GM23338 (cell line): ENCODE results near the gene PIK3R5. TPM values are rescaled to one million over a fixed set of nuclear protein-coding genes. Genes with fewer than 3 reads are reported as not detected.

Experiments used
- EZH2 ChIP-seq: fragments of 200-600 bp; sonication (generic); IDR thresholded peaks from one replicate; pipeline ENCODE4 v1.8.0; 2017; ENCODE audit warnings: antibody characterized with exemption, mild to moderate bottlenecking, low read depth; ENCODE audit not compliant: unreplicated experiment
- EZH2phosphoT487 ChIP-seq: fragments of 200-600 bp; sonication (generic); IDR thresholded peaks from one replicate; pipeline ENCODE4 v1.8.1; 2018; ENCODE audit warnings: antibody characterized with exemption; ENCODE audit not compliant: unreplicated experiment
- JUNB ChIP-seq: IDR thresholded peaks from one replicate; pipeline ENCODE4 v1.6.1; 2016; ENCODE audit warnings: antibody characterized with exemption; ENCODE audit not compliant: unreplicated experiment
- NANOG ChIP-seq: IDR thresholded peaks from 2 replicates; pipeline ENCODE4 v1.6.1; 2016; ENCODE audit warnings: antibody characterized with exemption, borderline replicate concordance
- STAT1 ChIP-seq: IDR thresholded peaks from one replicate; pipeline ENCODE4 v1.6.1; 2016; ENCODE audit warnings: antibody characterized with exemption; ENCODE audit not compliant: unreplicated experiment
- ZNF114 ChIP-seq: fragments of 250-450 bp; sonication (Bioruptor Pico); IDR thresholded peaks from 2 replicates; pipeline ENCODE4 v1.5.0; 2020; ENCODE audit warnings: mild to moderate bottlenecking, moderate library complexity
- ZNF331 ChIP-seq: fragments of 250-450 bp; sonication (Bioruptor Pico); IDR thresholded peaks from 2 replicates; pipeline ENCODE4 v1.5.0; 2020; ENCODE audit warnings: low read depth, mild to moderate bottlenecking, moderate library complexity
- polyA plus RNA-seq: library from polyadenylated mRNA; unstranded; fragments of >200 nt; fragmentation: Nextera tagmentation; extraction: Ambion mirVana; gene quantifications from 2 replicates; pipeline ENCODE4 v1.2.1, GENCODE V29; 2016
- total RNA-seq: library from RNA; depleted of rRNA; stranded (reverse); fragments of >200 nt; shearing (Covaris generic); gene quantifications from 2 replicates; pipeline ENCODE4 v1.2.3, GENCODE V29; 2014
- TF ChIP-seq, protein P1 (sequence below): fragments of 250-450 bp; sonication (Bioruptor Pico); IDR thresholded peaks from 2 replicates; pipeline ENCODE4 v1.5.0; 2020; ENCODE audit warnings: mild to moderate bottlenecking, moderate library complexity
- TF ChIP-seq, protein P2 (sequence below), 2 experiments: fragments of 200-600 bp in 1 of 2; sonication (generic) in 1 of 2; conservative IDR thresholded peaks; 2 replicates each; pipeline versions ENCODE4 v1.5.1 to v1.6.1; 2016 to 2017; ENCODE audit warnings: antibody characterized with exemption in 2 of 2, low read depth in 2 of 2, mild to moderate bottlenecking in 2 of 2, moderate library complexity in 1 of 2

The PIK3R5 gene
- total and polyA plus RNA-seq, 2 experiments from 2014 or later = 1.7 to 9.4 TPM

DNA sequence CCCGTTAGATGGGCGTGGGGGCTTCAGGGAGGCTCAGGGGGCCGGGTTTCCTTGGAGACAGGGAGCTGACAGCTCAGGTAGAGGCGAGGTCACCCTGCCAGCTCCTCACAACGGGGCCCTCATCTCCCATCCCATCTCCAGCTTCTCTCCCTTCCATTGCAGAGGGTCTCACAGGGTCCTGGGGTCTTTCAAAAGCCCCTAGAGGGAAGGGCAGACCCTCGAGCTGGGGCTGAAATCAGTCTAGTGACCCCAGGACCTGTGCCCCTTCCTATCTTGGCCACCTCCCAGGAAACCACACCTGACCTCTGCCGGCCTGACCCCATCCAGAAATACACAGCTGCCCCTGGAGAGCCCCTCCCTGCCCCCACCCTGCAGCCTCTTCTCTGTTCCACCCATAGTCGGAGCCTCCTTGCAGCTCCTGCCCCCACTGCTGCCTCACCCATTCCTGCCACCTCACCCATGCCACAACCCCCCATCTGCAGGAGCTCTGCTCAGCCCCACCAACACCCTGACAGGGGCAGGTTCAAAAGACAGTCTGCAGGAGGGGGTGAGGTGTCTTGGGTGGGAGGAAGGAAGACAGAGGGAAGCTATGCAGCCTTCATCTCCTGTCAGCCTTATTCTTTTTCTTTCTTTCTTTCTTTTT, 23.4 kb downstream of the PIK3R5 start (continued):
- TF ChIP-seq, protein P1, sequence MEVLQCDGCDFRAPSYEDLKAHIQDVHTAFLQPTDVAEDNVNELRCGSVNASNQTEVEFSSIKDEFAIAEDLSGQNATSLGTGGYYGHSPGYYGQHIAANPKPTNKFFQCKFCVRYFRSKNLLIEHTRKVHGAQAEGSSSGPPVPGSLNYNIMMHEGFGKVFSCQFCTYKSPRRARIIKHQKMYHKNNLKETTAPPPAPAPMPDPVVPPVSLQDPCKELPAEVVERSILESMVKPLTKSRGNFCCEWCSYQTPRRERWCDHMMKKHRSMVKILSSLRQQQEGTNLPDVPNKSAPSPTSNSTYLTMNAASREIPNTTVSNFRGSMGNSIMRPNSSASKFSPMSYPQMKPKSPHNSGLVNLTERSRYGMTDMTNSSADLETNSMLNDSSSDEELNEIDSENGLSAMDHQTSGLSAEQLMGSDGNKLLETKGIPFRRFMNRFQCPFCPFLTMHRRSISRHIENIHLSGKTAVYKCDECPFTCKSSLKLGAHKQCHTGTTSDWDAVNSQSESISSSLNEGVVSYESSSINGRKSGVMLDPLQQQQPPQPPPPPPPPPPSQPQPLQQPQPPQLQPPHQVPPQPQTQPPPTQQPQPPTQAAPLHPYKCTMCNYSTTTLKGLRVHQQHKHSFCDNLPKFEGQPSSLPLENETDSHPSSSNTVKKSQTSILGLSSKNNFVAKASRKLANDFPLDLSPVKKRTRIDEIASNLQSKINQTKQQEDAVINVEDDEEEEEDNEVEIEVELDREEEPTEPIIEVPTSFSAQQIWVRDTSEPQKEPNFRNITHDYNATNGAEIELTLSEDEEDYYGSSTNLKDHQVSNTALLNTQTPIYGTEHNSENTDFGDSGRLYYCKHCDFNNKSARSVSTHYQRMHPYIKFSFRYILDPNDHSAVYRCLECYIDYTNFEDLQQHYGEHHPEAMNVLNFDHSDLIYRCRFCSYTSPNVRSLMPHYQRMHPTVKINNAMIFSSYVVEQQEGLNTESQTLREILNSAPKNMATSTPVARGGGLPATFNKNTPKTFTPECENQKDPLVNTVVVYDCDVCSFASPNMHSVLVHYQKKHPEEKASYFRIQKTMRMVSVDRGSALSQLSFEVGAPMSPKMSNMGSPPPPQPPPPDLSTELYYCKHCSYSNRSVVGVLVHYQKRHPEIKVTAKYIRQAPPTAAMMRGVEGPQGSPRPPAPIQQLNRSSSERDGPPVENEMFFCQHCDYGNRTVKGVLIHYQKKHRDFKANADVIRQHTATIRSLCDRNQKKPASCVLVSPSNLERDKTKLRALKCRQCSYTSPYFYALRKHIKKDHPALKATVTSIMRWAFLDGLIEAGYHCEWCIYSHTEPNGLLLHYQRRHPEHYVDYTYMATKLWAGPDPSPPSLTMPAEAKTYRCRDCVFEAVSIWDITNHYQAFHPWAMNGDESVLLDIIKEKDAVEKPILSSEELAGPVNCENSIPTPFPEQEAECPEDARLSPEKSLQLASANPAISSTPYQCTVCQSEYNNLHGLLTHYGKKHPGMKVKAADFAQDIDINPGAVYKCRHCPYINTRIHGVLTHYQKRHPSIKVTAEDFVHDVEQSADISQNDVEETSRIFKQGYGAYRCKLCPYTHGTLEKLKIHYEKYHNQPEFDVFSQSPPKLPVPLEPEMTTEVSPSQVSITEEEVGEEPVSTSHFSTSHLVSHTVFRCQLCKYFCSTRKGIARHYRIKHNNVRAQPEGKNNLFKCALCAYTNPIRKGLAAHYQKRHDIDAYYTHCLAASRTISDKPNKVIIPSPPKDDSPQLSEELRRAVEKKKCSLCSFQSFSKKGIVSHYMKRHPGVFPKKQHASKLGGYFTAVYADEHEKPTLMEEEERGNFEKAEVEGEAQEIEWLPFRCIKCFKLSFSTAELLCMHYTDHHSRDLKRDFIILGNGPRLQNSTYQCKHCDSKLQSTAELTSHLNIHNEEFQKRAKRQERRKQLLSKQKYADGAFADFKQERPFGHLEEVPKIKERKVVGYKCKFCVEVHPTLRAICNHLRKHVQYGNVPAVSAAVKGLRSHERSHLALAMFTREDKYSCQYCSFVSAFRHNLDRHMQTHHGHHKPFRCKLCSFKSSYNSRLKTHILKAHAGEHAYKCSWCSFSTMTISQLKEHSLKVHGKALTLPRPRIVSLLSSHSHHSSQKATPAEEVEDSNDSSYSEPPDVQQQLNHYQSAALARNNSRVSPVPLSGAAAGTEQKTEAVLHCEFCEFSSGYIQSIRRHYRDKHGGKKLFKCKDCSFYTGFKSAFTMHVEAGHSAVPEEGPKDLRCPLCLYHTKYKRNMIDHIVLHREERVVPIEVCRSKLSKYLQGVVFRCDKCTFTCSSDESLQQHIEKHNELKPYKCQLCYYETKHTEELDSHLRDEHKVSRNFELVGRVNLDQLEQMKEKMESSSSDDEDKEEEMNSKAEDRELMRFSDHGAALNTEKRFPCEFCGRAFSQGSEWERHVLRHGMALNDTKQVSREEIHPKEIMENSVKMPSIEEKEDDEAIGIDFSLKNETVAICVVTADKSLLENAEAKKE (CRISPR knock-in tag) = no peak
- TF ChIP-seq, protein P2, sequence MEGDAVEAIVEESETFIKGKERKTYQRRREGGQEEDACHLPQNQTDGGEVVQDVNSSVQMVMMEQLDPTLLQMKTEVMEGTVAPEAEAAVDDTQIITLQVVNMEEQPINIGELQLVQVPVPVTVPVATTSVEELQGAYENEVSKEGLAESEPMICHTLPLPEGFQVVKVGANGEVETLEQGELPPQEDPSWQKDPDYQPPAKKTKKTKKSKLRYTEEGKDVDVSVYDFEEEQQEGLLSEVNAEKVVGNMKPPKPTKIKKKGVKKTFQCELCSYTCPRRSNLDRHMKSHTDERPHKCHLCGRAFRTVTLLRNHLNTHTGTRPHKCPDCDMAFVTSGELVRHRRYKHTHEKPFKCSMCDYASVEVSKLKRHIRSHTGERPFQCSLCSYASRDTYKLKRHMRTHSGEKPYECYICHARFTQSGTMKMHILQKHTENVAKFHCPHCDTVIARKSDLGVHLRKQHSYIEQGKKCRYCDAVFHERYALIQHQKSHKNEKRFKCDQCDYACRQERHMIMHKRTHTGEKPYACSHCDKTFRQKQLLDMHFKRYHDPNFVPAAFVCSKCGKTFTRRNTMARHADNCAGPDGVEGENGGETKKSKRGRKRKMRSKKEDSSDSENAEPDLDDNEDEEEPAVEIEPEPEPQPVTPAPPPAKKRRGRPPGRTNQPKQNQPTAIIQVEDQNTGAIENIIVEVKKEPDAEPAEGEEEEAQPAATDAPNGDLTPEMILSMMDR (conservative IDR thresholded peaks at IDR 0.05; ENCODE audit: low read depth in 2 of 2) = no peak
- TF ChIP-seq JUNB = no peak
- no peak for TF ChIP-seq EZH2phosphoT487
- no peak for TF ChIP-seq NANOG
- no peak for TF ChIP-seq STAT1
- TF ChIP-seq EZH2 = no peak
- TF ChIP-seq ZNF331 = no peak
- no peak for TF ChIP-seq ZNF114 (CRISPR knock-in tag)
